Measurements from ENCODE around the gene TBC1D24. TPM values are rescaled to one million over a fixed set of nuclear protein-coding genes. Genes with fewer than 3 reads are reported as not detected.

Gene TBC1D24
- total and polyA plus RNA-seq, 2 experiments from 2014 or later, result 5.4 to 21.0 TPM

DNA sequence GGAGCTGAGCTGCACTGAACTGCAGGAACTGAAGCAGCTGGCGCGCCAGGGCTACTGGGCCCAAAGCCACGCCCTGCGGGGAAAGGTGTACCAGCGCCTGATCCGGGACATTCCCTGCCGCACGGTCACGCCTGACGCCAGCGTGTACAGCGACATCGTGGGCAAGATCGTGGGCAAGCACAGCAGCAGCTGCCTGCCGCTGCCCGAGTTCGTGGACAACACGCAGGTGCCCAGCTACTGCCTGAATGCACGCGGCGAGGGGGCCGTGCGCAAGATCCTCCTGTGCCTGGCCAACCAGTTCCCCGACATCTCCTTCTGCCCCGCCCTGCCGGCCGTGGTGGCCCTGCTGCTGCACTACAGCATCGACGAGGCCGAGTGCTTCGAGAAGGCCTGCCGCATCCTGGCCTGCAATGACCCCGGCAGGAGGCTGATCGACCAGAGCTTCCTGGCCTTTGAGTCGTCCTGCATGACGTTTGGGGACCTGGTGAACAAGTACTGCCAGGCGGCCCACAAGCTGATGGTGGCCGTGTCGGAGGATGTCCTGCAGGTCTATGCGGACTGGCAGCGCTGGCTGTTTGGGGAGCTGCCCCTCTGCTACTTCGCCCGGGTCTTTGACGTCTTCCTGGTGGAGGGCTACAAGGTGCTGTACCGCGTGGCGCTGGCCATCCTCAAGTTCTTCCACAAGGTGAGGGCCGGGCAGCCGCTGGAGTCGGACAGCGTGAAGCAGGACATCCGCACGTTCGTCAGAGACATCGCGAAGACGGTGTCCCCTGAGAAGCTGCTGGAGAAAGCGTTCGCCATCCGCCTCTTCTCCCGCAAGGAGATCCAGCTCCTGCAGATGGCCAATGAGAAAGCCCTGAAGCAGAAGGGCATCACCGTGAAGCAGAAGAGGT lies 21.5 kb downstream of the TBC1D24 start:
- H3K27ac Mint-ChIP-seq, result no peak overlapping the region
- TF ChIP-seq CREB1 (CRISPR knock-in tag; IDR thresholded peaks at IDR 0.05; ENCODE audit: low read depth) (no peak), ZNF114 (CRISPR knock-in tag; IDR thresholded peaks at IDR 0.05) (no peak), JUNB (IDR thresholded peaks at IDR 0.05; ENCODE audit: unreplicated experiment) (no peak), NANOG (IDR thresholded peaks at IDR 0.05; ENCODE audit: borderline replicate concordance) (no peak), EZH2phosphoT487 (IDR thresholded peaks at IDR 0.05; ENCODE audit: unreplicated experiment) (no peak), STAT1 (IDR thresholded peaks at IDR 0.05; ENCODE audit: unreplicated experiment) (no peak), ZNF331 (CRISPR knock-in tag; IDR thresholded peaks at IDR 0.05; ENCODE audit: low read depth) (no peak), EZH2 (IDR thresholded peaks at IDR 0.05; ENCODE audit: low read depth, unreplicated experiment) (no peak)
- TF ChIP-seq, protein P1, sequence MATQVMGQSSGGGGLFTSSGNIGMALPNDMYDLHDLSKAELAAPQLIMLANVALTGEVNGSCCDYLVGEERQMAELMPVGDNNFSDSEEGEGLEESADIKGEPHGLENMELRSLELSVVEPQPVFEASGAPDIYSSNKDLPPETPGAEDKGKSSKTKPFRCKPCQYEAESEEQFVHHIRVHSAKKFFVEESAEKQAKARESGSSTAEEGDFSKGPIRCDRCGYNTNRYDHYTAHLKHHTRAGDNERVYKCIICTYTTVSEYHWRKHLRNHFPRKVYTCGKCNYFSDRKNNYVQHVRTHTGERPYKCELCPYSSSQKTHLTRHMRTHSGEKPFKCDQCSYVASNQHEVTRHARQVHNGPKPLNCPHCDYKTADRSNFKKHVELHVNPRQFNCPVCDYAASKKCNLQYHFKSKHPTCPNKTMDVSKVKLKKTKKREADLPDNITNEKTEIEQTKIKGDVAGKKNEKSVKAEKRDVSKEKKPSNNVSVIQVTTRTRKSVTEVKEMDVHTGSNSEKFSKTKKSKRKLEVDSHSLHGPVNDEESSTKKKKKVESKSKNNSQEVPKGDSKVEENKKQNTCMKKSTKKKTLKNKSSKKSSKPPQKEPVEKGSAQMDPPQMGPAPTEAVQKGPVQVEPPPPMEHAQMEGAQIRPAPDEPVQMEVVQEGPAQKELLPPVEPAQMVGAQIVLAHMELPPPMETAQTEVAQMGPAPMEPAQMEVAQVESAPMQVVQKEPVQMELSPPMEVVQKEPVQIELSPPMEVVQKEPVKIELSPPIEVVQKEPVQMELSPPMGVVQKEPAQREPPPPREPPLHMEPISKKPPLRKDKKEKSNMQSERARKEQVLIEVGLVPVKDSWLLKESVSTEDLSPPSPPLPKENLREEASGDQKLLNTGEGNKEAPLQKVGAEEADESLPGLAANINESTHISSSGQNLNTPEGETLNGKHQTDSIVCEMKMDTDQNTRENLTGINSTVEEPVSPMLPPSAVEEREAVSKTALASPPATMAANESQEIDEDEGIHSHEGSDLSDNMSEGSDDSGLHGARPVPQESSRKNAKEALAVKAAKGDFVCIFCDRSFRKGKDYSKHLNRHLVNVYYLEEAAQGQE (IDR thresholded peaks at IDR 0.05; ENCODE audit: unreplicated experiment), result no peak
- TF ChIP-seq, protein P2, sequence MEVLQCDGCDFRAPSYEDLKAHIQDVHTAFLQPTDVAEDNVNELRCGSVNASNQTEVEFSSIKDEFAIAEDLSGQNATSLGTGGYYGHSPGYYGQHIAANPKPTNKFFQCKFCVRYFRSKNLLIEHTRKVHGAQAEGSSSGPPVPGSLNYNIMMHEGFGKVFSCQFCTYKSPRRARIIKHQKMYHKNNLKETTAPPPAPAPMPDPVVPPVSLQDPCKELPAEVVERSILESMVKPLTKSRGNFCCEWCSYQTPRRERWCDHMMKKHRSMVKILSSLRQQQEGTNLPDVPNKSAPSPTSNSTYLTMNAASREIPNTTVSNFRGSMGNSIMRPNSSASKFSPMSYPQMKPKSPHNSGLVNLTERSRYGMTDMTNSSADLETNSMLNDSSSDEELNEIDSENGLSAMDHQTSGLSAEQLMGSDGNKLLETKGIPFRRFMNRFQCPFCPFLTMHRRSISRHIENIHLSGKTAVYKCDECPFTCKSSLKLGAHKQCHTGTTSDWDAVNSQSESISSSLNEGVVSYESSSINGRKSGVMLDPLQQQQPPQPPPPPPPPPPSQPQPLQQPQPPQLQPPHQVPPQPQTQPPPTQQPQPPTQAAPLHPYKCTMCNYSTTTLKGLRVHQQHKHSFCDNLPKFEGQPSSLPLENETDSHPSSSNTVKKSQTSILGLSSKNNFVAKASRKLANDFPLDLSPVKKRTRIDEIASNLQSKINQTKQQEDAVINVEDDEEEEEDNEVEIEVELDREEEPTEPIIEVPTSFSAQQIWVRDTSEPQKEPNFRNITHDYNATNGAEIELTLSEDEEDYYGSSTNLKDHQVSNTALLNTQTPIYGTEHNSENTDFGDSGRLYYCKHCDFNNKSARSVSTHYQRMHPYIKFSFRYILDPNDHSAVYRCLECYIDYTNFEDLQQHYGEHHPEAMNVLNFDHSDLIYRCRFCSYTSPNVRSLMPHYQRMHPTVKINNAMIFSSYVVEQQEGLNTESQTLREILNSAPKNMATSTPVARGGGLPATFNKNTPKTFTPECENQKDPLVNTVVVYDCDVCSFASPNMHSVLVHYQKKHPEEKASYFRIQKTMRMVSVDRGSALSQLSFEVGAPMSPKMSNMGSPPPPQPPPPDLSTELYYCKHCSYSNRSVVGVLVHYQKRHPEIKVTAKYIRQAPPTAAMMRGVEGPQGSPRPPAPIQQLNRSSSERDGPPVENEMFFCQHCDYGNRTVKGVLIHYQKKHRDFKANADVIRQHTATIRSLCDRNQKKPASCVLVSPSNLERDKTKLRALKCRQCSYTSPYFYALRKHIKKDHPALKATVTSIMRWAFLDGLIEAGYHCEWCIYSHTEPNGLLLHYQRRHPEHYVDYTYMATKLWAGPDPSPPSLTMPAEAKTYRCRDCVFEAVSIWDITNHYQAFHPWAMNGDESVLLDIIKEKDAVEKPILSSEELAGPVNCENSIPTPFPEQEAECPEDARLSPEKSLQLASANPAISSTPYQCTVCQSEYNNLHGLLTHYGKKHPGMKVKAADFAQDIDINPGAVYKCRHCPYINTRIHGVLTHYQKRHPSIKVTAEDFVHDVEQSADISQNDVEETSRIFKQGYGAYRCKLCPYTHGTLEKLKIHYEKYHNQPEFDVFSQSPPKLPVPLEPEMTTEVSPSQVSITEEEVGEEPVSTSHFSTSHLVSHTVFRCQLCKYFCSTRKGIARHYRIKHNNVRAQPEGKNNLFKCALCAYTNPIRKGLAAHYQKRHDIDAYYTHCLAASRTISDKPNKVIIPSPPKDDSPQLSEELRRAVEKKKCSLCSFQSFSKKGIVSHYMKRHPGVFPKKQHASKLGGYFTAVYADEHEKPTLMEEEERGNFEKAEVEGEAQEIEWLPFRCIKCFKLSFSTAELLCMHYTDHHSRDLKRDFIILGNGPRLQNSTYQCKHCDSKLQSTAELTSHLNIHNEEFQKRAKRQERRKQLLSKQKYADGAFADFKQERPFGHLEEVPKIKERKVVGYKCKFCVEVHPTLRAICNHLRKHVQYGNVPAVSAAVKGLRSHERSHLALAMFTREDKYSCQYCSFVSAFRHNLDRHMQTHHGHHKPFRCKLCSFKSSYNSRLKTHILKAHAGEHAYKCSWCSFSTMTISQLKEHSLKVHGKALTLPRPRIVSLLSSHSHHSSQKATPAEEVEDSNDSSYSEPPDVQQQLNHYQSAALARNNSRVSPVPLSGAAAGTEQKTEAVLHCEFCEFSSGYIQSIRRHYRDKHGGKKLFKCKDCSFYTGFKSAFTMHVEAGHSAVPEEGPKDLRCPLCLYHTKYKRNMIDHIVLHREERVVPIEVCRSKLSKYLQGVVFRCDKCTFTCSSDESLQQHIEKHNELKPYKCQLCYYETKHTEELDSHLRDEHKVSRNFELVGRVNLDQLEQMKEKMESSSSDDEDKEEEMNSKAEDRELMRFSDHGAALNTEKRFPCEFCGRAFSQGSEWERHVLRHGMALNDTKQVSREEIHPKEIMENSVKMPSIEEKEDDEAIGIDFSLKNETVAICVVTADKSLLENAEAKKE (CRISPR knock-in tag; IDR thresholded peaks at IDR 0.05), result no peak
- TF ChIP-seq, protein P3, sequence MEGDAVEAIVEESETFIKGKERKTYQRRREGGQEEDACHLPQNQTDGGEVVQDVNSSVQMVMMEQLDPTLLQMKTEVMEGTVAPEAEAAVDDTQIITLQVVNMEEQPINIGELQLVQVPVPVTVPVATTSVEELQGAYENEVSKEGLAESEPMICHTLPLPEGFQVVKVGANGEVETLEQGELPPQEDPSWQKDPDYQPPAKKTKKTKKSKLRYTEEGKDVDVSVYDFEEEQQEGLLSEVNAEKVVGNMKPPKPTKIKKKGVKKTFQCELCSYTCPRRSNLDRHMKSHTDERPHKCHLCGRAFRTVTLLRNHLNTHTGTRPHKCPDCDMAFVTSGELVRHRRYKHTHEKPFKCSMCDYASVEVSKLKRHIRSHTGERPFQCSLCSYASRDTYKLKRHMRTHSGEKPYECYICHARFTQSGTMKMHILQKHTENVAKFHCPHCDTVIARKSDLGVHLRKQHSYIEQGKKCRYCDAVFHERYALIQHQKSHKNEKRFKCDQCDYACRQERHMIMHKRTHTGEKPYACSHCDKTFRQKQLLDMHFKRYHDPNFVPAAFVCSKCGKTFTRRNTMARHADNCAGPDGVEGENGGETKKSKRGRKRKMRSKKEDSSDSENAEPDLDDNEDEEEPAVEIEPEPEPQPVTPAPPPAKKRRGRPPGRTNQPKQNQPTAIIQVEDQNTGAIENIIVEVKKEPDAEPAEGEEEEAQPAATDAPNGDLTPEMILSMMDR (conservative IDR thresholded peaks at IDR 0.05; ENCODE audit: low read depth in 2 of 2), result no peak
- TF ChIP-seq, protein P4, sequence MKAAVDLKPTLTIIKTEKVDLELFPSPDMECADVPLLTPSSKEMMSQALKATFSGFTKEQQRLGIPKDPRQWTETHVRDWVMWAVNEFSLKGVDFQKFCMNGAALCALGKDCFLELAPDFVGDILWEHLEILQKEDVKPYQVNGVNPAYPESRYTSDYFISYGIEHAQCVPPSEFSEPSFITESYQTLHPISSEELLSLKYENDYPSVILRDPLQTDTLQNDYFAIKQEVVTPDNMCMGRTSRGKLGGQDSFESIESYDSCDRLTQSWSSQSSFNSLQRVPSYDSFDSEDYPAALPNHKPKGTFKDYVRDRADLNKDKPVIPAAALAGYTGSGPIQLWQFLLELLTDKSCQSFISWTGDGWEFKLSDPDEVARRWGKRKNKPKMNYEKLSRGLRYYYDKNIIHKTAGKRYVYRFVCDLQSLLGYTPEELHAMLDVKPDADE (IDR thresholded peaks at IDR 0.05), result no peak
- H3K9me3 Mint-ChIP-seq, result no peaks in the 10 kb centered on the region
- no peak for ATAC-seq
- H3K4me1 Mint-ChIP-seq, result no peaks in the 10 kb centered on the region; the same call in 2 of the 3 replicates
- H3K4me3 ChIP-seq, result no peak overlapping the region
- no peak overlapping the region for H3K27ac ChIP-seq (ENCODE audit: low read depth)
- H3F3A ChIP-seq (replicated peaks; ENCODE audit: low read depth), result no peaks in the 10 kb centered on the region
- H3K79me2 ChIP-seq (replicated peaks; ENCODE audit: insufficient read depth), result no peaks in the 10 kb centered on the region
- H3K27me3 Mint-ChIP-seq (ENCODE audit: insufficient read depth, low read depth, poor library complexity), result peaks cover 2% of the 10 kb centered on the region
- H4K20me1 ChIP-seq (replicated peaks; ENCODE audit: insufficient read depth), result no peaks in the 10 kb centered on the region; the same call in 1 of the 2 replicates
- H3K9me2 ChIP-seq (ENCODE audit: insufficient read depth), result no peaks in the 10 kb centered on the region
- peaks cover 8% of the 10 kb centered on the region; the same call in 2 of the 3 replicates for H3K36me3 Mint-ChIP-seq (ENCODE audit: low read depth)
- H3K36me3 ChIP-seq (ENCODE audit: insufficient read depth), result no peaks in the 10 kb centered on the region
- H2AFZ ChIP-seq, result no peak overlapping the region
- no peaks in the 10 kb centered on the region for H3K27me3 ChIP-seq (ENCODE audit: insufficient read depth)
- H3K4me3 Mint-ChIP-seq, result no peak overlapping the region
- no peak overlapping the region for H3K4me2 ChIP-seq
- H3K4me1 ChIP-seq (ENCODE audit: insufficient read depth), result peaks cover under 1% of the 10 kb centered on the region; the same call in 1 of the 2 replicates
- DNase-seq (ENCODE audit: low spot score), result no peak
